Activated CD4-positive, CD25-positive, alpha-beta regulatory T cell treated with anti-CD3 and anti-CD28 coated beads, Interleukin-2, amount 50 U/mL, for 24 hours (primary cell): ENCODE results near the gene F2.

Experiments
- ATAC-seq, 2 donors: fragments of 150-1000 bp; cut with Tn5 transposase; one replicate each; pipeline ENCODE4 v1.10.0; 2021; ENCODE audit warnings: mild to moderate bottlenecking in 1 of 2, moderate library complexity in 1 of 2

The F2 gene

DNA sequence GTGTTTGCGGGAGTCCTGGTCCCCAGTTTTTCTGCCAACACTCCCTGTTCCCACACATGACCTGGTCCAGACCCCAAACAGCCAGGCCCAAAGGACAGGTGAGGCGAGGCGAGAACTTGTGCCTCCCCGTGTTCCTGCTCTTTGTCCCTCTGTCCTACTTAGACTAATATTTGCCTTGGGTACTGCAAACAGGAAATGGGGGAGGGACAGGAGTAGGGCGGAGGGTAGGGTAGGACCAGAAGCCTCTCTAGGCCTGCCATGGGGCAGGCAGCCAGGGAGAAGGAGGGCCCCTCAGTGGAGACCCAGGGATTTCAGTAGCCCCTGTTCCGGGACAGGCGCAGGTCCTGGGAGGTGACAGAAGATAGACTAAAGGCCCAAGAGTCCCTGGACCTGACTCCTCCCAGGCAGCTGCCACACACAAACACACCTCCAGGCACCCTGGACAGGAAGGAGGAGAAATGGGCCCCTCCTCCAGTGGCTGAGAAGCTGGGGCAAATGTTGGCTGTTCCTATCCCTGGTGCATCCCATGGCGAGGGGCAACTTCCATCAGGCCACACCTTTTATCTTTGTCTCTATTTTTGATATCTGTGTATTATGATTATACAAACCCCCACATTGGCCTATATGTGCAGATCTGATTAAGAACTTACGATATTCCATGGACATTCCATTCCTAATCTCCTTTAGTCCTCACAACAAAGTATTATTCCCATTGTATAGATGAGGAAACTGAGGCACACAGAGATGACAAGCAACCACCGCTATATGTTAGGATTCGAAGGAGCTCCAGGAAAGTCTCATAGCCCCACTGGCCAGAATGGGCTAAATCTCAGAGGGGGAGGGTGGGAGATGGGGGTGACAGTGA lies 626 bp upstream of the F2 start:
- ATAC-seq = peak in 1 of 2 donors; percentile 28

DNA sequence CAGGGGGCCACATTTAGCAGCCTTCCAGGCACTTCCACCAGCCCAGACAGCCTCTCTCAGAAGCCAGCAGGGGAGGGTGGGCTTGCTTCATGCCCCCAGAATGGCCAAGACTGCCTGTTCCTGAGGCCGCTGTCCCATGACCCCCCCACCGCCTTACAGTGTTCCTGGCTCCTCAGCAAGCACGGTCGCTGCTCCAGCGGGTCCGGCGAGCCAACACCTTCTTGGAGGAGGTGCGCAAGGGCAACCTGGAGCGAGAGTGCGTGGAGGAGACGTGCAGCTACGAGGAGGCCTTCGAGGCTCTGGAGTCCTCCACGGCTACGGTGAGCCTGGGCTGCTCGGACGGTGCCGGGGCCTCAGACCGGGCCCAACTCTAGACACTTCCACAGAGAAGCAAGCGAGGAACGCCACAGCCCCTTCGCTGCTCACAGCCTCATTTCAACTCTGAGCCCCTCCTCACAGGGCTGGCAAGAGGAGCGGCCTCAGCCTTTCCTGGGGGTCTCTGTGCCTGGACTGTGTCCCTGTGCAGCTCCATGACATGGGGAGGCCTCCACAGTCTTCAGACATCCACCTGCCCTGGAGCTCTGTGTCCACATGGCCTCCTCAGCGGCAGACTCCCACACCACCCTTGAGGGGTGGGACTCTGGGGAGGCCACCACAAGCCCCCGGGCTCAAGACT lies 668 bp downstream of the F2 start:
- no peak for ATAC-seq

DNA sequence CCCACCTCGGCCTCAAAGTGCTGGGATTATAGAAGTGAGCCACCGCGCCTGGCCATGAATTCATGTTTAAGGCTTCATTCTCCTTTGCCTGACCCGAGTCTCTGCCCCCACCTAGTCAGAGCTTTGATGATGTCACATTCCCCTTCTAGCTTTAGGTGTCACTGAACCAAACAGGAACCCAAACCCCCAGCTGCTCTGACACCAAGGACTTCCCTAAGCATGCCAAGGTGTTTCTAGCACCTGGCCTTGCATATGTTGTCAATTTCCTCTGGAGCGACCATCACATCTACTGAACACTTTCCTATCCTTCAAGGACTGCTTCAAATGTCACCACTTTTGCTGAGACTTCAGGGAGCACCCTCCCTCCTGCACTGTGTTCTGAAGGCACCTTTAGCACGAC lies 2.3 kb downstream of the F2 start:
- no peak for ATAC-seq

DNA sequence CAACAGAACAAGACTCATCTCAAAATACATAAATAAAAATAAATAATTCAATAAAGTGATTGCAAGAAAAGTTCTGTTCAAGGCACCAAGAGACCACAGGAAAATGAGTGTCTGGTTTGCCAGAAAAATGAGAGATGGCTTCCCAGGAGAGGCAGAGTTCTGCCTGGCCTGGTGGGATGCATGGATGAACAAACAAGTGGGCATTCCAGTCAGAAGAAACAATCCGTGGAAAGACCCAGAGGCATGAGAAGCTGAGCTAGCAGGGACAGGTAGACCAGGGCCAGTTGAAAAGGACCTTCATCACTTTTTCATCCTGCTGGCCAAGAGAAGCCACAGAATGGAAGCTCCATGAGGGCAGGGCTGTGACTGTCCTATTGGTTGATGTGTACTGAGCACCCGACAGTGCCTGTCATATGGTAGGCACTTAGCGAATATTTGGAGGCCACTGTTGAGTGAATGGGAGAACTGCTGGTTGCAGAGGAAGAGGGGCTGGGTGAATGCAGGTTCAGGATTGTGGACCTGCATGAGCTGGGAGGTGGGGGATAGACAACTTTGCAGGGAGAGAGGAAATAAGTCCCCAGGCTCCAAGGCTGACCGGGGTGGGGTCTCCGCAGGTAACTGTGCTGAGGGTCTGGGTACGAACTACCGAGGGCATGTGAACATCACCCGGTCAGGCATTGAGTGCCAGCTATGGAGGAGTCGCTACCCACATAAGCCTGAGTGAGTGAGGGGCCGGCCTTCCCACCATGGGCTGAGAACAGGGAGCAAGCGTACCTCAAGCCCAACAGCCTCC lies 3.7 kb downstream of the F2 start:
- no peak for ATAC-seq

DNA sequence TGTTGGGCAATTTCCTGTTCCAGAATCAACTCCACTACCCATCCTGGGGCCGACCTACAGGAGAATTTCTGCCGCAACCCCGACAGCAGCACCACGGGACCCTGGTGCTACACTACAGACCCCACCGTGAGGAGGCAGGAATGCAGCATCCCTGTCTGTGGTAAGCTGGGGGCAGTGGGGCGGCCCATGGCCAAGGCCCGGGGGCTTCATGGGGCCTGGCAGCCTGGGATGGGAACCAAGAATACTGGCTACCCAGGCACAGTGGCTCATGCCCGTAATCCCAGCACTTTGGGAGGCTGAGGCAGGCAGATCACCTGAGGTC lies 4.3 kb downstream of the F2 start:
- no peak for ATAC-seq

DNA sequence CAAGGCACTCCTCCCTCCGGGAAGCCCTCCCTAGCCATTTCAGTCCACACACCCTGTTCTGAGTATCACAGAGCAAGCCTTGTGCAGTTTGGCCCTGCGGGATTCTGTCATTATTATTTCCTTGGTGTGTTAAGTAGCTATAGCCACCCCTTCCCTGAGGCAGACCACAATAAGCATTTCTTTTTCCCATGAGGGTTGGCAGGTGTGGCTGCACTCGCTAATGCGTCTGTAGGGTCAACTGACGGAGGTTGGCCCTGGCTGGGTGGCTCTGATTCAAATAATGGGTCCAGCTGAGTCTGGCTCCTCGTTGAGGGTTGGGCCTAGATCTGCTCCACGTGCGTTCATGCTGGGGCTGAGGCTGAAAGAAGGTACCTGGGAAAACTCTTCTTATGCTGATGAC lies 5.1 kb downstream of the F2 start:
- no peak for ATAC-seq

DNA sequence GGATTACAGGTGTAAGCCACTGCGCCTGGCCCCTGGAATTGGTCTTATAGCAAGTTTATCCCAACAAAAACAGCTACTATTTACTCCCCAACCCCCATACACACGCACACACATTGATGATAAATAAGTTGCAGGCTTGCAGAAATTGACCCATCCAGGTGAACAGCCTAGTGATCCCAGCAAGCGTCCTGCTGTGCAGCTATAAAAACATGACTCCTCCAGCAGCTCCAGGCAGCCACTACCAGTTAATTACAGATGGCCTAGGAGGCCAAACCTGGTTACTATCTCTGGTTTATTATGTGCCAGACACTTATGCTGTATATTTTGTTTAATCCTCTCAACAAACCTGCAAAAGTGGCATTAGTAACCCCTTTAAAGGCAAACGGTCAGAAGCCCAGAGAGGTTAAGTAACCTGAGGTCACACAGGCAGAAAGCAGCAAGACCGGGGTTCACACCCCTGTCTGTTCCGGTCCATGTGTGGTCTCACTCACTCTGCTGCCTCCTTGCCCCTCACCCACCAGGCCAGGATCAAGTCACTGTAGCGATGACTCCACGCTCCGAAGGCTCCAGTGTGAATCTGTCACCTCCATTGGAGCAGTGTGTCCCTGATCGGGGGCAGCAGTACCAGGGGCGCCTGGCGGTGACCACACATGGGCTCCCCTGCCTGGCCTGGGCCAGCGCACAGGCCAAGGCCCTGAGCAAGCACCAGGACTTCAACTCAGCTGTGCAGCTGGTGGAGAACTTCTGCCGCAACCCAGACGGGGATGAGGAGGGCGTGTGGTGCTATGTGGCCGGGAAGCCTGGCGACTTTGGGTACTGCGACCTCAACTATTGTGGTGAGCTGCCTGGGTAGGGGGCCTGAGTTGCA lies 6.6 kb downstream of the F2 start:
- ATAC-seq = no peak

DNA sequence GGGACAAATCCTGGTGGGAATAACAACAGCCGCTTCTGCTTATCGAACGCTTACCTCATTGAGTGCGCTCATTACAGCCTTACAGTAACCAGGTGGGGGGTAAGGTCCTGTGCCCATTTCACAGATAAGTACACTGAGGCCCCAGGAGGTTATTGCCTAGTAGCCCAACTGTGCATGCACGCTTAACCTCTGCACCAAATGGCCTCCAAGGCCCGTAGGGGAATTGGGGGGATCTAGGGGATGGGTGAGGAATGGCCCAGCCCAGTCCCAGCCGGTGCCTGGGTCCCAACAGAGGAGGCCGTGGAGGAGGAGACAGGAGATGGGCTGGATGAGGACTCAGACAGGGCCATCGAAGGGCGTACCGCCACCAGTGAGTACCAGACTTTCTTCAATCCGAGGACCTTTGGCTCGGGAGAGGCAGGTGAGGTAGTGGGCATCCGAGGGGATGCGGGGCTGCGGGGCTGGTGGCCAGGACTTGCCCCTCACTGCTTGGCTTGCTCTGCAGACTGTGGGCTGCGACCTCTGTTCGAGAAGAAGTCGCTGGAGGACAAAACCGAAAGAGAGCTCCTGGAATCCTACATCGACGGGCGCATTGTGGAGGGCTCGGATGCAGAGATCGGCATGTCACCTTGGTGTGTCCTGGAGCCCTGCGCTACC lies 7.3 kb downstream of the F2 start:
- no peak for ATAC-seq

DNA sequence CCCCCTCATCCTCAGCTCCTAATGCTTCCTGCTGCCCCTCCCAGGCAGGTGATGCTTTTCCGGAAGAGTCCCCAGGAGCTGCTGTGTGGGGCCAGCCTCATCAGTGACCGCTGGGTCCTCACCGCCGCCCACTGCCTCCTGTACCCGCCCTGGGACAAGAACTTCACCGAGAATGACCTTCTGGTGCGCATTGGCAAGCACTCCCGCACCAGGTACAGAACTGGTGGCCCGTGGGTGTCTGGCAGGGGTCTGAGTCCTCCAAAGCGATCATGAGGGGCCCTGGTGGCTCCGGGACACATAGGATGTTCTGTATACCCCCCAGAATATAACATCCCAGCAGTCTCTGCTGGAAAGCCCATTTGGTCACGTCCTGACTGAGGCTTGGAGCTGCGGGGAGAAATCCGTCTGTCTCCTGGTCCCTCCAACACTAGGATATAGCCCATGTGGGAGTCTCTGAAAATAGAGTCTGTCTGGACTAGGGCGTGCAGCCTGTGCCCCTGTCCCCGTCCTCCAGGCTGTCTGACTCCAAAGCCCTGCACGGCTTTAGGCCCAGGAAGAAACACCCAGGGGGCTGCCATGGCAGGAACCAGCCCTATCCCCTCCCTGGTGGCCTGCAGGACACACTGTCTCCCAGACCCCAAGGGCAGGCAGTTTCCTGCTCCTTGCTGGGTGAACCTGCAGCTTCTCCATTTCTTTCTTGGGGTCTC lies 9.1 kb downstream of the F2 start:
- ATAC-seq = no peak

DNA sequence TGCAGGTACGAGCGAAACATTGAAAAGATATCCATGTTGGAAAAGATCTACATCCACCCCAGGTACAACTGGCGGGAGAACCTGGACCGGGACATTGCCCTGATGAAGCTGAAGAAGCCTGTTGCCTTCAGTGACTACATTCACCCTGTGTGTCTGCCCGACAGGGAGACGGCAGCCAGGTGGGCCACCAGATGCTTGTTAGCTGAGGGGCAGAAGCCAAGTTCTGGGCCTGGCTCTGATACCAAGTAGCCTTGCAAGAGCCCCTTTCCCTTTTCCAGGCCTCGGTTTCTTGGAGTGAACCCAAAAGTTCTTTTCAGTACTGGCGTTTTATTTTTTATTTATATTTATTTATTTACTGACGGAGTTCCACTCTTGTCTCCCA lies 9.6 kb downstream of the F2 start:
- ATAC-seq = no peak

DNA sequence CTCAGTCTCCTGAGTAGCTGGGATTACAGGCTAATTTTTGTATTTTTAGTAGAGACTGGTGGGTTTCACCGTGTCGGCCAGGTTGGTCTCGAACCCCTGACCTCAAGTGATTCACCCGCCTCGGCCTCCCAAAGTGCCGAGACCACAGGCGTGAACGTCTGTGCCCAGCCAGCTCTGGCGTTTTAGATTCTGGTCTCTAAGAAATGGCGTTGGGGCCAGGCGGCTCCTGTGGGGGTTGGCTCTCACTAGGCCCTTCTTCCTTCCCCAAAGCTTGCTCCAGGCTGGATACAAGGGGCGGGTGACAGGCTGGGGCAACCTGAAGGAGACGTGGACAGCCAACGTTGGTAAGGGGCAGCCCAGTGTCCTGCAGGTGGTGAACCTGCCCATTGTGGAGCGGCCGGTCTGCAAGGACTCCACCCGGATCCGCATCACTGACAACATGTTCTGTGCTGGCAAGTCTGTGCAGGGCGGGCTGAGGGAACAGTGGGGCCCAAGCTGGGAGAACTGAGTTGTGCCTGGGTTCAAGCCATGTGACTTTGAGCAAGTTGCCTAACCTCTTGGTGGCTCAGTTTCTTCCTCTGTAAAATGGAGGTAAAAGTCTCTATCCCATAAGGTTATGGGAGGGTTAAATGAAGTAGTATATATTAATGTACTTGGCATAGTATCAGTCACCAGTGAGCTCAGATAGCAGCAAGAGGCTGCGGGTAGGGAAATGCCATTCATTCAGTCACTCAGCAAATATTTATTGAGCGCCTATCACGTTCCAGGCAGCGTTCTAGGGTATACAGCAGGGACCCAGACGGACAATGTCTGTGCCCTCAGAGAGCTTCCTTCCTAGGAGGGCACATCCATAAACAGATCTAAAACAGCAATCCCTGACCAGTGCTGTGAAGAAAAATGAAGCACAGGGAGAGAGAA lies 10.4 kb downstream of the F2 start:
- ATAC-seq = no peak

DNA sequence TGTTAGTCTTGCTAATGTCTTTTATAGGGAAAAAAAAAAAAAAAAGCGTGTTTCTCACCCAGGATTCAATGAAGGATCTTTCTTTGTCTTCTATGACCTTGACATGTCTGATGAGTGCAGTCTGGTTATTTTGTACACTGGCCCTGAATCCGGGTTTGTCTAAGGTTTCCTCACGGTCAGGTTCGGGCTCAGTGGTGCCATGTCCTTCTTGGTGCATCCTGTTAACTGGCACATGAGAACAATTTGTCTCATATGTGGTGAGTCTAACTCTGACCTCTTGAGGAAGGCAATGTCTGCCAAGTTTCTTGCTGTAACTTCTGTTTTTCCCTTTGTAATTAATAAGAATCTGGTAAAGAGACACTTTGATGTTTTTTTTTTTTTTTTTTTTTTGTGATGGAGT lies 12.5 kb downstream of the F2 start:
- no peak for ATAC-seq

DNA sequence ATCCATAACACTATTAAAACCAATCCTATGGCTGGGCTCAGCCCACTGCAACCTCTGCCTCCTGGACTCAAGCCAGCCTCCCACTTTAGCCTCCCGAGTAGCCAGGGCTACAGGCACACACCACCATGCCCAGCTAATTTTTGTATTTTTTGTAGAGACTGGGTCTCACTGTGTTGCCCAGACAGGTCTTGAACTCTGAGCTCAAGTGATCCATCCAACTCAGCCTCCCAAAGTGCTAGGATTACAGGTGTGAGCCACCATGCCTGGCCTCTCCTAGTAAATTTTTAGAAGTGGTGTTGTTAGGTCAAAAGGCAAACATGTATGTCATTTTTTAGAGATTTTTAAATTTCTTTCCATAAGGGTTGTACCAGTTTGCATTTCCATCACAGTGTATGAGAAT lies 14.2 kb downstream of the F2 start:
- no peak for ATAC-seq

DNA sequence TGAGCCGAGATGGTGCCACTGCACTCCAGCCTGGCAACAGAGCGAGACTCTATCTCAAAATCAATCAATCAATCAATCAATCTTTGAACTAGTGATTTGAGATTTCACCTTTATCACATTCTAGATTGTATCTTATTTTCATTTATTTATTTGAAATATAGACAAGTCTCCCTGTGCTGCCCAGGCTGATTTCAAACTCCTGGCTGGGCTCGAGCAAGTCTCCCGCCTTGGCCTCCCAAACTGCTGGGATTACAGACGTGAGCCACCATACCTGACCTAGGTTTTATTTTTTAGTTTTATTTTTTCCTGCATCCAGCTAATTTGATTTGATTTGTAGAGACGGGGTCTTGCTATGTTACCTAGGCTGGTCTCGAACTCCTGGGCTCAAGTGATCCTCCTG lies 17.1 kb downstream of the F2 start:
- ATAC-seq = no peak

DNA sequence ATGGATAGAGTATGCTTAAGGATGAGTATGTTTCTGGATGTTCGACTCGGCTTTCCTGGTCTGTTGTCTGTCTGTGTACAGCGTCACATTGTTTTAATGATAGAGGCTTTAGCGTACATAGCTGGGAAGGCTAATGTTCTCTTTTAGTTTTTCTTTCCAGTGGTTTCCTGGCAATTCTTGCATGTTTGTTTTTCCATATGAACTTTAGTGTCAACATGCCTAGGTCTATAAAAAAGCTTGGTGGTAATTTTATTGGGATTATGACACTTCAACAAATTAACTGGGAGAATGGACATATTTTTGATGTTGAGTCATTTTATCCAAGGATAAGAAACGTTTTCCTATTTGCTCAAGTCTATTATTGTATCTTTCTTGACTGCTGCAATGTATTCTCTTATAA lies 17.6 kb downstream of the F2 start:
- ATAC-seq = no peak

DNA sequence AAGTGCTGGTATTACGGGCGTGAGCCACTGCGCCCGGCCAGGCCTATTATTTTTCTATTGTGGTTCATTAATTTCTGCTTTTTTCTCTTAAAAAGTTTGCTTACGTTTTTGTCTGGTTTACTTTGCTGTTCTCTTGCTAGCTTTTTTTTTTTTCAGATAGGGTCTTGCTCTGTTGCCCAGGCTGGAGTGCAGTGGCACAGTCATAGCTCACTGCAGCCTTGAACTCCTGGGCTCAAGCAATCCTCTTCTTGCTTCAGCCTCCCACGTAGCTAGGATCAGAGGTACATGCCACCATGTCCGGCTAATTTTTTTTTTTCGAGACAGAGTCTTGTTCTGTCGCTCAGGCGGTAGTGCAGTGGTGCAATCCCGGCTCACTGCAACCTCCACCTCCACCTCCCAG lies 18.7 kb downstream of the F2 start:
- ATAC-seq = no peak

DNA sequence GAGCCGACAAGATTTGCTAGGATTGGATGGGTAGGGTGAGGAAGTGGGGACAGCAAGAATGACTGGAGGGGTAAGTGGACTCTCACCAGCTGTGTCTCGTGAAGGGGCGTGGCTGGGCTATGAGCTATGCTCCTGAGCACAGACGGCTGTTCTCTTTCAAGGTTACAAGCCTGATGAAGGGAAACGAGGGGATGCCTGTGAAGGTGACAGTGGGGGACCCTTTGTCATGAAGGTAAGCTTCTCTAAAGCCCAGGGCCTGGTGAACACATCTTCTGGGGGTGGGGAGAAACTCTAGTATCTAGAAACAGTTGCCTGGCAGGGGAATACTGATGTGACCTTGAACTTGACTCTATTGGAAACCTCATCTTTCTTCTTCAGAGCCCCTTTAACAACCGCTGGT lies 19.9 kb downstream of the F2 start:
- no peak for ATAC-seq

DNA sequence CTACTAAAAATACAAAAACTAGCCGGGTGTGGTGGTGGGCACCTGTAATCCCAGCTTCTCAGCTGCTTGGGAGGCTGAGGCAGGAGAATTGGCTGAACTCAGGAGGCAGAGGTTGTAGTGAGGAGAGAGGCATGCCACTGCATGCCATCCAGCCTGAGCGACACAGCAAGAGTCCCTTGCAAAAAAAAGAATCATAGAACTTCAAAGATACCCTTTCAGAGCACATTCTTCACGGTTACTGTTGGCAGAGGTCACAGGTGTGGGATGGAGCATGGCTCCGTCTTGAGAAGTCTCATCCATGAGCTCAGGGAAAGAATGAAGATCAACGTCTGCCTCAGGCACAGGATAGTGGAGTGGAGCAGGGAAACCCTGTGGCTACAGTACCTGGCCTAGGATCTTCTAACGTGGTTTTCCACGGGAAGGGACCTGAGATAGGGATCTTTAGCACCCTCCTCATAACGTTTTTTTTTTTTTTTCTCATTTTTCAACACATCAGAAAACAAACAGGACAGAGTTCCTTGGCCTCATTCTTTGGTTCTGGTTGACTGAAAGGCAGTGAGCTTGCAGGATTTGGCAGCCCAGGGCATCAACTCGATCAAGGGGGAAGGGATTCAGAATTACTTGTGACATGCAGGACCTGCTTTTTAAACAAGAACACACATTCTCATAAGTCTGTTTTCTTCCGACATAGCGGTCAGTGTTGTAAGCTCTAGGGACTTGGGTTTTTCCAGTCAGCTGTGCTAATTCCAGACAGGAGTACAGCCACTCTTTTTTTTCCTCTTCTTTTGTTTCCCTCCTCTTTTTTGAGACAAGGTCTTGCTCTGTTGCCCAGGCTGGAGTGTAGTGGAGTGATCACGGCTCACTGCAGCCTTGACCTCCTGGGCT lies 22.8 kb downstream of the F2 start:
- ATAC-seq = no peak

DNA sequence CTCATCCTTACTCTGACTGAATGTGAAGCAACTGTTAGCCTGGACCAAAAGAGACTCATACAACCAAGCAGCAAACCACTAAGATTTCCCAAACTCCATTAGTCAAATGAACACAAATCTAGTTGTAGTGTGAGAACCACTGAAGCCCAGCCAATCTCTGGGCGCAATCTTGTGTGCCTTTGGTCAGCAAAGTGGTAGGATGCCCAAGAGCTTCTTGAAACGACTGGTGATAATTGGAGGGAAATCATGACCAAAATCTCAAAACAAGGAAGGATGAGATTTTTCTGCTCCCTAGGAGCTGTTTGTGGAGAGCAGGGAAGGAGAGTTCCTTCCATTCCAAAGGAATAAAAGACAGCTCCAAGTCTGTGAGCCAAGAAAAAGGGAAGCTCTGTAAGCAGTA lies 24.0 kb downstream of the F2 start:
- no peak for ATAC-seq
